Measurements from ENCODE around the gene FZD10.

FZD10 gene

GRCh38 chr12:130132831-130133511 lies 29.3 kb upstream of the FZD10 start:
- FAIRE-seq: no peak

GRCh38 chr12:130133851-130134562 lies 28.3 kb upstream of the FZD10 start:
- FAIRE-seq: no peak

GRCh38 chr12:130134563-130134915 lies 27.7 kb upstream of the FZD10 start:
- no peak for FAIRE-seq

DNA sequence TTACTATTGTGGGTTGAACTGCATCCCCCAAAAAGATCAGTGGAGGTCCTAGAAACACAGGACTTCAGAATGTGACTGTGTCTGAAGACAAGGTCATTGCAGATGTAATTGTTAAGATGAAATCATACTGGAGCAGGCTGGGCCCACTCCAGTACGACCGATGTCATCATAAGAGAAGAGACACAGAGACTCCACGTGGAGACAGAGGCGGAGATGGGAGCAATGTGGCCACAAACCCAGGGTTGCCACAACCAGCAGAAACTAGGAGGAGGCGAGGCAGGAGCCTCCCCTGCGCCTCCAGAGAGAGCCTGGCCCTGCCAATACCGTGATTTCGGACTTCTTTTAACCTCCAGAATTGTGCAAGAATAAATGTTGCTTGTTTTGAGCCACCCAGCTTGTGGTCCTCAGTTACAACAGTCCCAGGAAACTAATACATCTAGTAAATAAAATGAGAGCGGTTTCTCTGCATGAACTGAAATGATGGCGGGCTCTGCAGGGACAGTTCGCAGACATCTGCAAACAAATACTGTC lies 25.7 kb upstream of the FZD10 start:
- no peak for FAIRE-seq

DNA sequence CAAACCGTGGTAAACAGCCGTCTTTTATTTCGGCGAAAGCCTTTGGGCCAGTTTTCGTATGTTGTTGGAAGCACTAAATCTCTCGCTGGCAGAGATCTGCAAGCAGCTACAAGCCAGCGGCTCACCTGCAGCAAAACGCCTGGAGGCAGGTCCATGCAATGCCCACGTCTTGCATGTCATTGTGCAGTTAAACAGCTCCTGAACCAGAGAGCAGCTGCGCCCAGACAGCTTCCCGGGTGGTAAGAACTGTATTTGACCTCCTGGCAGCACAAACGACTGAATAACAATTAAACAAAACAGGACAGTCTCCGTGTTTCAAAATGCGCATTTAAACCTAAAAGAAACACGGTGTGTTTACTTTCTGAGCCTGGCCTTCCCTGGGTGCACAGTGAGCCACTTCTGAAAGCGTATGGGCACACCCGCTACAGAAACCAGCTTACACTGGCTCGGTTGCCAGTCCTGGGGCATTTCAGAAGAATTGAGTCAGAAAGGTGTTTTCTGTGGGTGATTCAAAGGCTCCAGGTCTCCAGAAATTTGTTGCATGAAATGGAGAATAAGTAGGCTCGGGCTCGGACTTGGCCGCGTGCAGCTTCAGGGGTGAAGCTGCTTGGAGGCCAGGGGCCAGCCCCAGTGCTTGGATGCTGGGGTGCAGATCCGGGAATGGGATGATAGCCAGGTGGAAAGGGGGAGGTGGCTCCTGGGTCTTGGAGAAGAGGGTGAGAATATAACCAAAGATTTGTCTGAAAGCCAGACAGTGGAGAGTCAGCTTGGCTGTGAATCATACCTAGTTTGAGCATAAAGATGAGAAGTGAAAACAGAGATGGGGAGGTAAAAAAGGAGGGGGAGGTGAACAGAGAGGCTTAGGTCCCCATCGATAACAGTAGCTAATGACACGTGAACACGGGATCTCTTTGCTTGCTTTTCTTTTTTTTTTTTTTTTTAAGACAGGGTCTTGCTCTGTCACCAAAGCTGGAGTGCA lies 24.9 kb upstream of the FZD10 start:
- FAIRE-seq: no peak

DNA sequence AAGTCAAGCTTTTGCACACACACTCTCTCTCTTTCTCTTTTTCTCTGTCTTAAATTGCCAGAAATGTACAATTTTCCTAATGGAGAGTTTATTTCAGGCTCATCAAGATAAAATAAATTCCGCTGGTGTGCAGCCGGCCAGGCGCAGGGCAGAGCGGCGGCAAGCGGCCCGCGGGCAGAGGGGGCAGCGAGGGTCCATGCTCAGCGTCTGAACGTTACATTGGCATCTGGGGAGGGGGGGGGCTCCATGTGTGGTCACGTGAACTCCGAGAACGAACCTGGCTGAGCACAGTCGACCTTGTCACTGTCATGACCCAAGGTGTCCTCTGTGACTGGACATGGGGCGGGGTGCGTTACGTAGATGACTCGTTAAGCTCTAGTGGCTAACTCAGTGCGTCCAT lies 23.8 kb upstream of the FZD10 start:
- FAIRE-seq: no peak

- no peak for FAIRE-seq
These were observed 22.5 kb upstream of the FZD10 start for GRCh38 chr12:130139567-130140421.

DNA sequence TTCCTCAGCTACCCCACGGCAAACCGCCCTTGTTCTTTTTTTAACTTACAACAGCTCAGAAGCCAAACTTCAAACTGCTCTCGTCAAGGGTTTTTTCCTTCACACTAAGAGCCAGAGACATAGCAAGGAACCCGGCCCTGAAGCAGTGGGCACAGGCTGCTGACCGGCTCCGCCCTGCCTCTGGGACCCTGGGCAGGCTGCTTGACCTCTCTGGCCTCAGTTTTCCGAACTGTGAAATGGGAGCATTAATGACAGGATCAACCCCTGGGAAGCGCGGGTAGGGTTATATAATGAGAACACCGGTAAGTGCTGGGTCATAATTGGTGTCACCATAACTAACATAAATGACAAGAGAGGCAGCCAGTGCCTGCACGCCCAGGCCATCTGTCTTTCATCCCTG lies 21.2 kb upstream of the FZD10 start:
- no peak for FAIRE-seq

GRCh38 chr12:130141901-130142683 lies 20.2 kb upstream of the FZD10 start:
- FAIRE-seq: no peak

GRCh38 chr12:130142736-130143135 lies 19.5 kb upstream of the FZD10 start:
- FAIRE-seq: no peak

DNA sequence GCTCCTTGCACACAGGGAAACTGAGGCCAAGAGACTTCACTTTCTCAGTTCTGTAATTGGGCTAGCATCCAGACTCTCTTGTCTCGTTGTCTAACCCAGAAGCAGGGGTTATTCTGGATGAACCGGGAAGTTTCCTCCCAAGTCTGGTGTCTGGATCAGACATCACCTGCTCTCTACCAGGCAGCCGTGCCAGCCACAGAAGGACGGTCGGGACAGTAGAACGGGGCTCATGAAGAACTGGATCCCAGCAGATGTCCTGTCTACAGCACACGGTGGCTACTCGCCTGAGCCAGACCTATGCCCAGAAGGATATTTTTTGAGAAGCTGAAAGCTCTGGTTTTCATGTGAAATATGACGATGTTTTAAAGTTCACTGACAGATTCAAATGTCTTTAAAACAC lies 19.1 kb upstream of the FZD10 start:
- no peak for FAIRE-seq

DNA sequence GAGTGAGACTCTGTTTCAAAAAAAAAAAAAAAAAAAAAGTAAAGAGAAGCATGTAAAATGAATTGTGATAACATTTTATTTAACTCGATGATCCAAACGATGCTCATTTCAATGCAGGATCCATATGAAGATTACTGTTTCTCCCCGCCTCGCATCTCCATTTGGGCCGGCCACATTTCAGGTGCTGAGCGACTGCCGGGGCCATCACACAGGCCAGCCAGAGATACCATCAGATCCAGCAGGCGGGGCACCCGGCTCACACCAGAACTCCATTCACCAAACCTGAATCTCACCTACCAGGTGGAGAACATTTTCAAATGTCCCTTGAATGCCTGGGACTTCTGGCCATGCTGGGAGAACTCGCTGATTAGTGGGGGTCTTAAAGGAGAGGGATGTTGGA lies 18.0 kb upstream of the FZD10 start:
- no peak for FAIRE-seq

DNA sequence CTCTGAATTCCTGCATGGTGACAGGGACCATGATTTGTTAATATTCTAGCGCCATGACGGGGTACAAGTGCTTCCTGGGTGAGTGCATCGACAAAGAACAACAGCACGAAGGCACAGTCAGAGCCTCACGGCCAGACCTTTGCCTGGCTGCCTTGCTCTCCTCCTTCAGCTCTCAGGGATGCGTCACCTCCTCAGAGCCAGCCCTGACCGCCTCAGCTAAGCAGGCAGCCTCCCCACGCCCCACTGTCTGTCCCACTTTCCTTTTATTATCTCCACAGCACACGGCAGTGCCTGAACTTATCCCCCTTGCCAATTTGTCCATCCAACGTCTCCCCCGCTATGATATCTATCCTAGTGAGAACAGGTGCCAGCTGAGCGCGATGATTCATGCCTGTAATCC lies 16.5 kb upstream of the FZD10 start:
- FAIRE-seq: no peak

GRCh38 chr12:130146176-130146931 lies 15.9 kb upstream of the FZD10 start:
- no peak for FAIRE-seq

DNA sequence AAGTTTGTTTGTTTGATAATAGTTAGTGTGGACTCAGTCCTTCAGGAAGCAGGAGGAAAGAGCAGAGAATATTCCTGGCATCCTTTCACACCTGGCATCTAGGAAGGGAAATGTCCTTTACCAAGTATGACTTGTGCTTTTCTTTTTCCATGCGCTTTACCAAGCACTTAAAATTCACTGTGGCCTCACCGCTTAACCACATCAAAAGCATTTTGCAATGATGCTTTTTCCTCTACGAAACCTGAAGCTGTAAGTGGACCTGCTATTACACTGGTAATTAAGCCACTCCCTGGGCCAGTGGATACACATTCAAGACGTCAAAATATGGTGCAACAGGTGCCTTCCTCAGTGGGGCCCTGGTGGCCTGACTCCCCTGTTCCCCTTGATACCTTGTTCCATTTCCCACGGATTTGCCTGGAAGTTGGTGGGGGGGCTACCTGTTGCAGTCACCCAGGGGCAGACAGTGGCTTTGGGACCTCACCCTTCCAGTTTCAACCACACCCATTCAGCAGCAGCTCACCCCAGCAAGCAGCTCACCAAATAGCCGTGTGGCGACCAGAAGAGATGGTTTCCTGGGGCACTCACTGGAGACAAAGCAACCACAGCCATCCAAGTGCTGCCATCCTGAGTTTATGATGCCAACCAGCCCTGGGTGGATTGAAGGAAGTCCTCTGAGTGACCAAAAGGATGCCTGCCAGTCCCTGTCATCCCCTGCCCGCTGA lies 14.2 kb upstream of the FZD10 start:
- no peak for FAIRE-seq

- no peak for FAIRE-seq
These were observed 10.4 kb upstream of the FZD10 start for GRCh38 chr12:130151846-130152245.

- FAIRE-seq: no peak
These were observed 9.9 kb upstream of the FZD10 start for GRCh38 chr12:130152386-130152785.

DNA sequence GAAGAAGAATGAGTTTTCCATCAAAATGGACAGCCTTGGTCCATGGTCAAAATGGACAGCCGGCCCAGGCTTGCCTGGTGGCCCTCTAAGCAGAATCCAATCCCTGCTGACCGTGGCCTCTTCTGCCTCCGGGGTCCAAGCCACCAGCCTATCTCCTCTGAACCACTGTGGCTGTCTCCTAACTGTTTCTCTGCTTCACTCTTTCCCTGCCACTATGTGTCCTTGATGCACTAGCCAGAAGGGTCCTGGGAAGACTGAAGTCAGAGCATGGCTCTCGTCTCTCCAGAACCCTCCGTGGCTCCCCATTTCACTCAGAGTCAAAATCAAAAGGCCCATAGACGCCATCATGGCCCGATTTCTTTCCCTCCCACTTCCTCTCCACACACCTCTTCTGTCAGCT lies 8.5 kb upstream of the FZD10 start:
- no peak for FAIRE-seq

DNA sequence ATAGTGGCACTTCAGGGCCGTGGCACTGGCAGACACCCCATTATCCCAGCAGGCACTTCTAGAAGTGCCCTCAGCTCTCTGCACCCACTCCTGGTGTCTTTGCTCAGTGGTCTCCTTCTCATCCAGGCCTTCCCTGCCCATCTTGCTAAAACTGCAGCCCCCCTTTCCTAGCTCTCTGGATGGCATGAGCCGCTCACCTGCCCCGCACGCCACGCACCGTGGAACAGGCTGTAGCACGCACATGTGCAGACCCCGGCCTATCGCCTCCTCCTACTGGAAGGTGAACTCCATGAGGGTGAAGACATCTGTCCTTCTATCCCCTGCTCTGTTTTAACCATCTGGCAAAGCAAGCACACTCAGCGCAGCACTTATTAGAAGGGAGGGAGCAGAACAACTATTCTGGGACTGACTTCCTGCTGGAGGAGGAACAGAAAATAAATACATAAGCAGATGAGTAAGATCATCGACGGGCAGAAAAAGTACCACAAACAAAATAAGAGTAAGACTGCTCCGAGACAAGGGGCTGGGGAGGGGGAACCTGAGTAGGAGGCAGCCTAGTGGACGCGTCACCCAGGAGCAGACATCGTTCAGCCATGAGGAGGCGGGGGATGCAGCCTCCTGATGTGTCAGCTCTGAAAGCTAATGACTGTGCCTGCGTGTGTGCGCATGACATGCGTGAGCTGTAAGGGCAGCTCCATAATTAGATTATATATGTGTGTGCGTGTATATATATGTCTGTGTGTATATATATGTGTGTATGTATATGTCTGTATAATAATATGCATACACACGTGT lies 7.8 kb upstream of the FZD10 start:
- FAIRE-seq: no peak
